Endometrium (tissue), 2 donors: ENCODE measurements around the gene ZBTB8A.
"Not testable (repeated sequence)": the region's sequence is repeated elsewhere in the genome, so short reads cannot be mapped to it uniquely, and the experiment has no call there.

Experiments used
- FAIRE-seq: peaks from 2 replicates; lab custom pipeline; 2012; peaks lifted over from hg19 to GRCh38; lab: Jason Lieb, UNC
- donor health status: control.
- donor health status: control.

Gene ZBTB8A

GRCh38 chr1:32538887-32539583 is at the start of gene ZBTB8A:
Gene ZBTB8A (plus strand): TSS chr1:32539427. CDS start chr1:32592932, 53,505 bp downstream.
- no peak for FAIRE-seq

- no peak for FAIRE-seq
These were observed 49.3 kb upstream of the ZBTB8A start for GRCh38 chr1:32489774-32490454.

- FAIRE-seq: no peak
These were observed 47.8 kb upstream of the ZBTB8A start for GRCh38 chr1:32491386-32491785.

GRCh38 chr1:32494196-32494595 is 45.0 kb upstream of the ZBTB8A start:
- FAIRE-seq: no peak

GRCh38 chr1:32494711-32495337 is 44.4 kb upstream of the ZBTB8A start:
- no peak for FAIRE-seq

- FAIRE-seq: no peak
These were observed 43.1 kb upstream of the ZBTB8A start for GRCh38 chr1:32496127-32496526.

GRCh38 chr1:32498751-32499150 is 40.5 kb upstream of the ZBTB8A start:
- no peak for FAIRE-seq

- FAIRE-seq: no peak
These were observed 38.6 kb upstream of the ZBTB8A start for GRCh38 chr1:32500387-32501209.

GRCh38 chr1:32501865-32502264 is 37.4 kb upstream of the ZBTB8A start:
- FAIRE-seq: no peak

GRCh38 chr1:32503153-32503552 is 36.1 kb upstream of the ZBTB8A start:
- no peak for FAIRE-seq

GRCh38 chr1:32507021-32507420 is 32.2 kb upstream of the ZBTB8A start:
- no peak for FAIRE-seq

GRCh38 chr1:32508761-32509160 is 30.5 kb upstream of the ZBTB8A start:
- no peak for FAIRE-seq

GRCh38 chr1:32509939-32510338 is 29.3 kb upstream of the ZBTB8A start:
- no peak for FAIRE-seq

GRCh38 chr1:32516402-32516801 is 22.8 kb upstream of the ZBTB8A start:
- FAIRE-seq: no peak

GRCh38 chr1:32518976-32519375 is 20.3 kb upstream of the ZBTB8A start:
- FAIRE-seq: no peak

- FAIRE-seq: no peak
These were observed 18.1 kb upstream of the ZBTB8A start for GRCh38 chr1:32521165-32521564.

- no peak for FAIRE-seq
These were observed 14.2 kb upstream of the ZBTB8A start for GRCh38 chr1:32525053-32525452.

- FAIRE-seq: no peak
These were observed 13.4 kb upstream of the ZBTB8A start for GRCh38 chr1:32525661-32526444.

- FAIRE-seq: not testable (repeated sequence)
These were observed 10.7 kb upstream of the ZBTB8A start for GRCh38 chr1:32528550-32528949.

GRCh38 chr1:32533792-32534327 is 5.4 kb upstream of the ZBTB8A start:
- FAIRE-seq: no peak

- no peak for FAIRE-seq
These were observed 3.1 kb upstream of the ZBTB8A start for GRCh38 chr1:32536117-32536516.
